HEK293 (cell line): ENCODE measurements around the gene MMAB.

Source experiments
- CTCF ChIA-PET: fragments of 350-600 bp; formaldehyde crosslinking; extraction: SDS; loops from one replicate; lab custom pipeline; 2021; ENCODE audit warnings: antibody characterized with exemption; lab: Yijun Ruan, JAX
- POLR2A ChIA-PET: fragments of 300-600 bp; formaldehyde crosslinking; extraction: SDS; loops from one replicate; lab custom pipeline; 2020; ENCODE audit warnings: antibody characterized with exemption, inconsistent platforms; lab: Yijun Ruan, JAX
- H3K27ac ChIP-seq: fragments of 200-500 bp; sonication (Bioruptor generic); 2 replicates; pipeline ENCODE4 v1.5.1; 2014; ENCODE audit warnings: low read depth, low read length, control low read depth, inconsistent platforms; ENCODE audit errors: extremely low read depth
- H3K36me3 ChIP-seq, 2 experiments: fragments of 200-500 bp in 1 of 2; sonication (Bioruptor generic) in 1 of 2; 1 replicate in 1 of 2; 2 replicates in 1 of 2; pipeline ENCODE4 v1.5.1; 2014 to 2017; ENCODE audit warnings: inconsistent platforms in 2 of 2, low read length in 2 of 2; ENCODE audit not compliant: control insufficient read depth in 2 of 2, insufficient read depth in 1 of 2
- H3K4me1 ChIP-seq: fragments of 200-500 bp; sonication (Bioruptor generic); 2 replicates; pipeline ENCODE4 v1.5.1; 2014; ENCODE audit warnings: mild to moderate bottlenecking, low read length, inconsistent platforms; ENCODE audit not compliant: control insufficient read depth, insufficient read depth
- H3K4me3 ChIP-seq: 2 replicates; pipeline ENCODE4 v1.5.1; 2011; ENCODE audit warnings: low read depth, mild to moderate bottlenecking, control low read depth, low read length, moderate library complexity
- H3K9me3 ChIP-seq: fragments of 200-500 bp; sonication (Bioruptor generic); 2 replicates; pipeline ENCODE4 v1.5.1; 2014; ENCODE audit warnings: low read depth, low read length, inconsistent platforms; ENCODE audit not compliant: control insufficient read depth, insufficient read depth
- BCL11B ChIP-seq: fragments of 450-650 bp; formaldehyde crosslinking; IDR thresholded peaks from 2 replicates; pipeline ENCODE4 v1.5.1; 2016; ENCODE audit warnings: low read depth, missing biosample characterization, missing genetic modification characterization
- INSM2 ChIP-seq: fragments of 450-650 bp; formaldehyde crosslinking; IDR thresholded peaks from 2 replicates; pipeline ENCODE4 v1.5.1; 2016; ENCODE audit warnings: missing biosample characterization, missing genetic modification characterization
- KLF7 ChIP-seq: fragments of 450-650 bp; formaldehyde crosslinking; IDR thresholded peaks from 2 replicates; pipeline ENCODE4 v1.5.1; 2016; ENCODE audit warnings: missing biosample characterization, missing genetic modification characterization, borderline replicate concordance
- PATZ1 ChIP-seq: fragments of 450-650 bp; formaldehyde crosslinking; IDR thresholded peaks from 2 replicates; pipeline ENCODE4 v1.5.1; 2016; ENCODE audit warnings: missing biosample characterization, missing genetic modification characterization
- PBX3 ChIP-seq: sonication (generic); formaldehyde crosslinking; IDR thresholded peaks from 2 replicates; pipeline ENCODE4 v1.8.1; 2022; ENCODE audit warnings: mild to moderate bottlenecking, moderate library complexity, missing genetic modification reagents
- SETDB1 ChIP-seq: IDR thresholded peaks from one replicate; pipeline ENCODE4 v1.6.1; 2017; ENCODE audit warnings: mild to moderate bottlenecking, low read length, moderate library complexity, mixed read lengths; ENCODE audit not compliant: insufficient read length
- SP2 ChIP-seq: fragments of 450-650 bp; formaldehyde crosslinking; IDR thresholded peaks from 2 replicates; pipeline ENCODE4 v1.5.1; 2016; ENCODE audit warnings: missing biosample characterization, missing genetic modification characterization
- TSHZ1 ChIP-seq: fragments of 450-650 bp; formaldehyde crosslinking; IDR thresholded peaks from 2 replicates; pipeline ENCODE4 v1.5.1; 2016; ENCODE audit warnings: missing biosample characterization, missing genetic modification characterization, borderline replicate concordance
- YY1 ChIP-seq: fragments of 450-650 bp; formaldehyde crosslinking; IDR thresholded peaks from 2 replicates; pipeline ENCODE4 v1.5.1; 2018; ENCODE audit warnings: missing biosample characterization, missing genetic modification characterization
- ZBTB44 ChIP-seq: fragments of 450-650 bp; IDR thresholded peaks from 2 replicates; pipeline ENCODE4 v1.5.1; 2018; ENCODE audit warnings: missing biosample characterization, mild to moderate bottlenecking, missing genetic modification characterization
- ZBTB48 ChIP-seq: fragments of 450-650 bp; formaldehyde crosslinking; IDR thresholded peaks from 2 replicates; pipeline ENCODE4 v1.5.1; 2016; ENCODE audit warnings: missing biosample characterization, missing genetic modification characterization
- ZEB2 ChIP-seq: fragments of 450-650 bp; formaldehyde crosslinking; IDR thresholded peaks from 2 replicates; pipeline ENCODE4 v1.5.1; 2016; ENCODE audit warnings: missing biosample characterization, missing genetic modification characterization
- ZFP3 ChIP-seq: fragments of 450-650 bp; formaldehyde crosslinking; IDR thresholded peaks from 2 replicates; pipeline ENCODE4 v1.5.1; 2016; ENCODE audit warnings: low read depth, missing biosample characterization, missing genetic modification characterization
- ZNF140 ChIP-seq: fragments of 450-650 bp; formaldehyde crosslinking; IDR thresholded peaks from 2 replicates; pipeline ENCODE4 v1.5.1; 2016; ENCODE audit warnings: missing biosample characterization, missing genetic modification characterization
- ZNF248 ChIP-seq: fragments of 450-650 bp; formaldehyde crosslinking; IDR thresholded peaks from 2 replicates; pipeline ENCODE4 v1.5.1; 2017; ENCODE audit warnings: missing biosample characterization, missing genetic modification characterization
- ZNF341 ChIP-seq: fragments of 450-650 bp; formaldehyde crosslinking; IDR thresholded peaks from 2 replicates; pipeline ENCODE4; 2016; ENCODE audit warnings: low read depth, missing biosample characterization, missing genetic modification characterization
- ZNF354C ChIP-seq: fragments of 450-650 bp; formaldehyde crosslinking; IDR thresholded peaks from 2 replicates; pipeline ENCODE4 v1.5.1; 2016; ENCODE audit warnings: missing biosample characterization, missing genetic modification characterization, low read depth, borderline replicate concordance
- ZNF366 ChIP-seq: fragments of 450-650 bp; formaldehyde crosslinking; conservative IDR thresholded peaks from 2 replicates; pipeline ENCODE4 v1.5.1; 2016; ENCODE audit warnings: missing biosample characterization, missing genetic modification characterization
- ZNF488 ChIP-seq: fragments of 450-650 bp; formaldehyde crosslinking; IDR thresholded peaks from 2 replicates; pipeline ENCODE4 v1.5.1; 2016; ENCODE audit warnings: missing biosample characterization, missing genetic modification characterization
- ZNF549 ChIP-seq: fragments of 450-650 bp; IDR thresholded peaks from 2 replicates; pipeline ENCODE4 v1.5.1; 2018; ENCODE audit warnings: missing biosample characterization, missing genetic modification characterization, mild to moderate bottlenecking, inconsistent platforms, moderate library complexity
- ZNF776 ChIP-seq: fragments of 450-650 bp; formaldehyde crosslinking; IDR thresholded peaks from 2 replicates; pipeline ENCODE4 v1.5.0; 2017; ENCODE audit warnings: missing biosample characterization, missing genetic modification characterization, borderline replicate concordance
- ZNF785 ChIP-seq: fragments of 450-650 bp; formaldehyde crosslinking; IDR thresholded peaks from 2 replicates; pipeline ENCODE4 v1.5.1; 2016; ENCODE audit warnings: missing biosample characterization, missing genetic modification characterization
- ZXDB ChIP-seq: fragments of 450-650 bp; formaldehyde crosslinking; IDR thresholded peaks from 2 replicates; pipeline ENCODE4 v1.5.1; 2016; ENCODE audit warnings: missing biosample characterization, missing genetic modification characterization

The MMAB gene

GRCh38 chr12:109612003-109612402, 38.7 kb upstream of the MMAB start:
- ChIA-PET CTCF (interaction anchor here (2.1 kb wide), 1 partner anchor 14 kb away, joined by 12 read pairs; no protein-coding TSS in a partner anchor), POLR2A (no interaction called here)
- no peaks in the 10 kb centered on the region for H3K4me1 ChIP-seq

GRCh38 chr12:109611223-109611622, 37.9 kb upstream of the MMAB start:
- CTCF ChIA-PET: interaction anchor here (1.7 kb wide), 1 partner anchor 13 kb away, joined by 6 read pairs; no protein-coding TSS in a partner anchor

More at GRCh38 chr12:109612003-109612402, 38.7 kb upstream of the MMAB start:
- Histone ChIP-seq H3K9me3 (no peaks in the 10 kb centered on the region), H3K36me3 (no peaks in the 10 kb centered on the region), H3K4me3 (no peak overlapping the region), H3K27ac (no peak overlapping the region)
- TF ChIP-seq ZNF140 (tag by site-specific recombination) (no peak), ZNF354C (tag by site-specific recombination) (no peak), ZNF341 (tag by site-specific recombination) (no peak), KLF7 (tag by site-specific recombination) (no peak), ZFP3 (tag by site-specific recombination) (no peak), BCL11B (tag by site-specific recombination) (no peak), ZNF488 (no peak), PATZ1 (tag by site-specific recombination) (no peak), SP2 (tag by site-specific recombination) (no peak), ZNF248 (tag by site-specific recombination) (no peak), PBX3 (CRISPR knock-in tag) (no peak), ZBTB48 (tag by site-specific recombination) (no peak), INSM2 (tag by site-specific recombination) (no peak), ZXDB (tag by site-specific recombination) (no peak), ZNF776 (tag by site-specific recombination) (no peak), ZNF785 (tag by site-specific recombination) (no peak)

More at GRCh38 chr12:109611223-109611622, 37.9 kb upstream of the MMAB start:
- TF ChIP-seq ZEB2 (no peak), ZNF366 (tag by site-specific recombination) (no peak), ZNF549 (tag by site-specific recombination) (no peak), TSHZ1 (tag by site-specific recombination) (no peak), SETDB1 (no peak), ZBTB44 (tag by site-specific recombination) (no peak), YY1 (tag by site-specific recombination) (no peak)
- TF ChIP-seq, all 188 proteins: peak for 0
- Histone ChIP-seq H3K9me3 (no peaks in the 10 kb centered on the region), H3K36me3 (no peaks in the 10 kb centered on the region), H3K4me3 (no peak overlapping the region), H3K4me1 (no peaks in the 10 kb centered on the region), H3K27ac (no peak overlapping the region)
- POLR2A ChIA-PET: interaction anchor here (0.6 kb wide), 1 partner anchor 33 kb away, joined by 3 read pairs; no protein-coding TSS in a partner anchor
